ENCODE results near the gene CLTCL1. TPM values are rescaled to one million over a fixed set of nuclear protein-coding genes. Genes with fewer than 3 reads are reported as not detected.

The CLTCL1 gene
- total and polyA plus RNA-seq, 2 donors (not counting 1 experiment from before 2014, with no cell fraction given) = 1.0 to 5.5 TPM

- DNase-seq (no peak), ATAC-seq (ENCODE audit: low read depth) (no peak)
- Histone ChIP-seq H3K9ac (ENCODE audit: low read length) (peak overlapping the region; percentile 95), H3K9me3 (ENCODE audit: control extremely low read depth in 1 of 3, control insufficient read depth in 2 of 3, insufficient read depth in 1 of 3, low read length in 2 of 3) (peaks cover 0 to 4% (median 0%) of the 10 kb centered on the region in 3 donors), H3K4me3 (ENCODE audit: control extremely low read depth in 1 of 5, extremely low read depth in 1 of 5, insufficient read depth in 1 of 5, low read depth in 2 of 5, low read length in 4 of 5) (peak overlapping the region; percentile 53 to 94 (median 86)), H3K27me3 (replicated peaks in 1 of 4; ENCODE audit: control extremely low read depth in 1 of 4, control insufficient read depth in 3 of 4, insufficient read depth in 4 of 4, low read length in 3 of 4) (peaks cover 0 to 34% (median 25%) of the 10 kb centered on the region in 4 experiments), H2AFZ (ENCODE audit: insufficient read depth, low read depth, low read length, poor library complexity, severe bottlenecking) (peak overlapping the region; percentile 100), H3K36me3 (replicated peaks in 1 of 2; ENCODE audit: control extremely low read depth in 1 of 2, control insufficient read depth in 1 of 2, extremely low read depth in 1 of 2, insufficient read depth in 2 of 2, low read length in 1 of 2) (peaks cover 0 to 4% of the 10 kb centered on the region in 2 experiments), H3K4me2 (replicated peaks; ENCODE audit: low read depth, low read length, poor library complexity, severe bottlenecking) (peak overlapping the region; percentile 99), H4K20me1 (ENCODE audit: control insufficient read depth, insufficient read depth, low read length, poor library complexity, severe bottlenecking) (peaks cover 34% of the 10 kb centered on the region), H3K27ac (ENCODE audit: low read length in 2 of 2) (peak overlapping the region; percentile 57 to 89), H3K4me1 (ENCODE audit: control insufficient read depth in 2 of 2, insufficient read depth in 2 of 2, low read length in 2 of 2) (peaks cover 65 to 73% of the 10 kb centered on the region in 2 donors), H3K79me2 (ENCODE audit: control insufficient read depth, insufficient read depth, low read length) (peaks cover 48% of the 10 kb centered on the region)
- POLR2A ChIA-PET = interaction anchor here (1.2 kb wide), 1 partner anchor 28 kb away, joined by 3 read pairs; the partner anchor contains the start of gene ESS2
- Mint-ChIP-seq H3K27ac (peak overlapping the region; percentile 90), H3K27me3 (peaks cover 18% of the 10 kb centered on the region), H3K9me3 (ENCODE audit: insufficient read depth) (no peaks in the 10 kb centered on the region), H3K4me1 (peaks cover 72% of the 10 kb centered on the region), H3K4me3 (peak overlapping the region; percentile 96)
- intact Hi-C loops (cut with micrococcal nuclease) = no loop called here
- CTCF ChIA-PET = interaction anchor here (2.4 kb wide), 1 partner anchor 28 kb away, joined by 13 read pairs; the partner anchor contains the start of gene ESS2
- no peak for TF ChIP-seq CTCF (IDR thresholded peaks at IDR 0.05)
- TF ChIP-seq EZH2 (IDR thresholded peaks at IDR 0.05; ENCODE audit: borderline replicate concordance, insufficient read depth, low read depth, low read length, poor library complexity, severe bottlenecking) = no peak
- 26% methylated on average over 7 of the region's 13 CpGs for WGBS (ENCODE audit: insufficient coverage)
These were observed 119.1 kb downstream of the CLTCL1 start for GRCh38 chr22:19172213-19173046.

- peak; percentile 18 for DNase-seq
- Histone ChIP-seq H3K9ac (ENCODE audit: low read length) (peak overlapping the region; percentile 53), H2AFZ (ENCODE audit: insufficient read depth, low read depth, low read length, poor library complexity, severe bottlenecking) (peak overlapping the region; percentile 76), H3K4me3 (ENCODE audit: control extremely low read depth in 1 of 5, extremely low read depth in 1 of 5, insufficient read depth in 1 of 5, low read depth in 2 of 5, low read length in 4 of 5) (peak overlapping the region in 4 of 5 experiments; percentile 14 to 38 (median 28)), H3K36me3 (replicated peaks in 1 of 2; ENCODE audit: control extremely low read depth in 1 of 2, control insufficient read depth in 1 of 2, extremely low read depth in 1 of 2, insufficient read depth in 2 of 2, low read length in 1 of 2) (no peaks in the 10 kb centered on the region), H3K4me1 (ENCODE audit: control insufficient read depth in 2 of 2, insufficient read depth in 2 of 2, low read length in 2 of 2) (peaks cover 56 to 59% of the 10 kb centered on the region in 2 donors), H3K27me3 (replicated peaks in 1 of 4; ENCODE audit: control extremely low read depth in 1 of 4, control insufficient read depth in 3 of 4, insufficient read depth in 4 of 4, low read length in 3 of 4) (peaks cover 0 to 44% (median 25%) of the 10 kb centered on the region in 4 experiments), H4K20me1 (ENCODE audit: control insufficient read depth, insufficient read depth, low read length, poor library complexity, severe bottlenecking) (peaks cover 14% of the 10 kb centered on the region), H3K9me3 (ENCODE audit: control extremely low read depth in 1 of 3, control insufficient read depth in 2 of 3, insufficient read depth in 1 of 3, low read length in 2 of 3) (peaks cover 0 to 11% (median 0%) of the 10 kb centered on the region in 3 donors), H3K79me2 (ENCODE audit: control insufficient read depth, insufficient read depth, low read length) (peaks cover 40% of the 10 kb centered on the region), H3K4me2 (replicated peaks; ENCODE audit: low read depth, low read length, poor library complexity, severe bottlenecking) (peak overlapping the region; percentile 99), H3K27ac (ENCODE audit: low read length in 2 of 2) (no peak overlapping the region)
- H3K9me3 Mint-ChIP-seq (ENCODE audit: insufficient read depth) = no peaks in the 10 kb centered on the region
- intact Hi-C loops (cut with micrococcal nuclease) = no loop called here
- CTCF ChIA-PET = interaction anchor here (0.9 kb wide), 1 partner anchor 460 kb away, joined by 3 read pairs; no protein-coding TSS in a partner anchor
- POLR2A ChIA-PET = no interaction called here
- TF ChIP-seq CTCF (IDR thresholded peaks at IDR 0.05) (no peak), EZH2 (IDR thresholded peaks at IDR 0.05; ENCODE audit: borderline replicate concordance, insufficient read depth, low read depth, low read length, poor library complexity, severe bottlenecking) (no peak)
- H3K27me3 Mint-ChIP-seq = peaks cover 29% of the 10 kb centered on the region
- WGBS (ENCODE audit: insufficient coverage) = 60% methylated on average over 7 of the region's 7 CpGs
- no peak for ATAC-seq (ENCODE audit: low read depth)
- no peak overlapping the region for H3K27ac Mint-ChIP-seq
- H3K4me3 Mint-ChIP-seq = peak overlapping the region; percentile 96
- H3K4me1 Mint-ChIP-seq = peaks cover 54% of the 10 kb centered on the region
These were observed 121.6 kb downstream of the CLTCL1 start for GRCh38 chr22:19169947-19170318.

All from B cell (primary cell).